HG03108 (cell line): ENCODE results near the gene ZSCAN29.

Experiments
- ATAC-seq: cut with Tn5 transposase; IDR thresholded peaks from one replicate; pipeline ENCODE4 v1.9.1; 2021; ENCODE audit warnings: moderate library complexity; ENCODE audit not compliant: unreplicated experiment

The ZSCAN29 gene

DNA sequence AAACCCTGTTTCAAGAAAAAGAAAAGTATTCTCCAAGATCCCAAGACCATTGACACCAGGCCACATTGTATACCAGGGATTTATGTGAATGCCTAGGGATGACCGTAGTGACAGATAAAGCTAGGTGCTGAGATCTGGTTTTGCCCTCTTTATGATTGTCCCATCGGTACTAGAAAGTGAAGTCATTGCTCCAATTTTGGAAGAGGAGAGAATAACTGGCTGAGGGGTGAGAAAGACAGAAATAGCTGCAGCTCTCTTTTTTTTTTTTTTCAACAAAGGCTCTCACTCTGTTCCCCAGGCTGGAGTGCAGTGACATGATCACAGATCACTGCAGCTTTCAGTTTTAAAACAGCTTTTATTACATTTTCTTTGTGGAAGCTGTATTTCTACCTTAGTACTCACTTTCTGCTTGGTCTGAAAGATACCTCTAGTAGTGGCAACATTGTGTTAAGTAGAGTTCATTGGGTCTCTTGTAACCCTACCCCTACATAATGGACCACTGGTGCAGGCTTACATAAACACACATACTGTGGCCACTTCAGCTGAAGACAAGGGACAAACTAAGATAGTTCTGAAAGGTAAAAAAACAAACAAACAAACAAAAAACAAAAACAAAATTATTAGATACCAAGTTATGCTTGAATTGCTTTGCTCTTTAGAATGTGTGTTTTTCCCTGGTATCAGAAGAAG is 18.0 kb downstream of the ZSCAN29 start:
- no peak for ATAC-seq

DNA sequence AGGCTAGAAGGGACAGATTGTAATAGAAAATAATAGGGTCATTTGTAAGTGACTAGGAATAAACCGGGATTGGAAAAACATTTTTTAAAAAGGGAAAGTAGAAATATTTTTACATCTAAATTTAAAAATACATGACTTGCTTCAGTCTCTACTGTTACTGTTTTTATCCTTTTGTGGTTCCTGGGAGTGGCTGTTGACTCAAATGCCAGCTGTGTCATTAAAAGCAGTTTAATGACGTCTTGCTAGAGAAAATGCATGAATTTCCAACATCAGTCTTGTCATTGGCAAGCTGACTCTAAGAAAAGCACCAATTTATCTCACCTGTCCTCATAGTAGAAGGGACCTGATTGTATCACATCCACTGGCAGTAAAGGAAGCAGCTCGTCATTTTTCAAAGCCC is 23.7 kb downstream of the ZSCAN29 start:
- ATAC-seq = no peak

DNA sequence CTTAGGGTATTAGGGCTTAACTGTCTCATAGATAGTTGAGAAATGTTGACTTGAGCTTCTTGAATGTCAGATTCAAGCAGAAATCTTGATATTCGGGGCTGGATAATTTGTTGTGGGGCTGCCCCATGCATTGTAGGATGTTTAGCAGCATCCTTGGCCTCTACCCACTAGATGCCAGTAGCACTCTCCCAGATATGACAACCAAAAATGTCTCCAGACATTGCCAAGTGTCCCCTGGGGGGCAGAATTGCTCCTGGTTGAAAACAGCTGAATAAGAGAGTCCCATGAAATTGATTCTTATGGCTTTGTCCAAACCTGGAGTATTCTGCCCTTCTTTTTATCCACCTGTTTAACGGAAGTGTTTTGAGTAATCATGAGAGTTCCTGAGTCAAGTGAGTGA is 24.5 kb downstream of the ZSCAN29 start:
- ATAC-seq = no peak

DNA sequence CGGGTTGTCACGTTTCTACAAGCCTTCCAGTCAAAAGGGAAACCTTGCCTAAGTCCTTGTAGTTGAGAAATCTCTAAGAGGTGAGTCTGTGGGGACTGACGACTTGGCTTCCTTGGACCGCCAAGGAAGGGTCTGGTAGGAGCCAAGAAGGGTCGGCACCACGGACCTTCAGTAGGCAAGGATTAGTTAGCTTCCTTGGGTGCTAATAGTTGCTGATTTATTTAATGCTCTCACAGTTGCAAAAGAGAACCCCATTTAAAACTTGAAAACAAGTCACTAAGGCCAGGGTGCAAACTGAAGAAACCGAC is 40.1 kb downstream of the ZSCAN29 start:
- ATAC-seq = peak; percentile 12

DNA sequence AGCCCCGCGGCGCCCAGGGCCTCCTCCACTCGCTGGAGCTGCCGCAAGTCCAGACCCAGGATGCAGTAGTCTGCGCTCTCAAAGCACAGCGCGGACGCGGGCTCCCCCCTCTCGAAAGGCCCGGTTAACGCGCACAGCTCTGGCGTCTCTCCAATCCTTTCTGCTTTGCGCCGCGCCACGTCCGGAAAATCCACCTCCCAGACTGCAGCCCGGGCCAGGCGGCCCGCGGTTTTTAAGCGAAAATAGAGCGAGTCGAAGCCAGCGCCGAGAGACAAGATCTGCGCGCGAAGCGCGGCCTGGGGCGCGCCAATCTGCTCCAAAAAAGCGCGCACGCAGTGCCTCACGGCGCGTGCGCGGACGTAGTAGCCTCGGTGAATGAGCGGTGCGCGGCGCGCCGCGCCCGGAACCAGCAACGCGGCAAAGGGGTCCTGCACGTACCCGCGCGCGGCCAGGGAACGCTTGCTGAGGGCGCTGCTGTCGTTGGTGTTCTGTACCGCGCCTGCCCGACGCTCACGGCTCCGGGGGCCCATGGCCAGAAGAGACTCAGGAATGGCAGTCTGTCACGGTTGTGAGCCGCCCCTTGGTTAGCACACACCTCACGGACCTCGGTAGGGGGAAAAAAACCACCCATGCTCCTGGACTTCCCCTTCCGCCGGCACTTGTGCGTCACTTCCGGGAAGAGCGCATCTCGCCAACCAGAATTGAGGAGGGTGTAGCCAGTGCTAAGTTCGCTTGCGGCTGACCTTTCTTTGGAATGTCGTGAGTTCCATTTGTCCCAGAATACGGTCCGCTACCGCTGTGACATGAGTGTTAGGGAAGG is 40.7 kb downstream of the ZSCAN29 start, which contains the start of gene LCMT2:
TSS of gene LCMT2 (minus strand) at position 614 of the 820 bp plus-strand sequence. CDS start at position 530, 84 bp downstream.
- peak; percentile 90 for ATAC-seq

DNA sequence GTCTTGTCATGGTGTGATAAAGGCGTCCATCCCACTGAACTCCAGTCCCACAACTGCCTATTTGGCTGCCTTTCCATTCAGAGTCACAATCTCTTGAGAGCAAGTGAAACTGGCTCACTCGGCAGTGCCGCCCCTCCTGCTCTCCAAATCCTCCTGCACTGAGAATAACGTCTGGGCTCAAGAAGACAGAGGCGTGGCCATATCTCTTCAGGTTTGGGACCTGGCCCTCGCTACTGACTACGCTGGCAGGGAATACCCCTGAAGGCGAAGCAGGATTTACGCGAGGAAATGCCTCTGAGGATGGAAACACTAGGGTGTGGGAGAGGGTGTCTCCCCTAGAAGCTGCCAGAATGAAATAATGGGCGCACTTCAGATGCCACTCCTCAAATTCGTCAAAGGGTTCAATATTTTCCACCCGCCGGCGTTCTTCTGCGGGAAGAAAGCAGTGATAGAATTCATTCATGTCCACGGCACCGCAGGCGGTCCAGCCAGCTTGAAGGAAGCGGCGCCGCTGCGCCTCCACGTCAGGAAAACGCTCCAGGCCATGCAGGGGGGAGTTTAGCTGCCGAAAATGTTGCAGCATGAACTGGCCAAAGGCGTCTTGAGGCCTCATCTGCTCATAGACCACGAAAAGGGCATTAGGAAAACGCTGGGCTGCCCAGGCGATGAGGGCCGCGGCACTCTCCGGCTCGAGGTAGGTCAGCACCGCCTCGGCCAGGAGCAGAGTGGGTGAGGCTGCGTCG is 41.5 kb downstream of the ZSCAN29 start:
- no peak for ATAC-seq

DNA sequence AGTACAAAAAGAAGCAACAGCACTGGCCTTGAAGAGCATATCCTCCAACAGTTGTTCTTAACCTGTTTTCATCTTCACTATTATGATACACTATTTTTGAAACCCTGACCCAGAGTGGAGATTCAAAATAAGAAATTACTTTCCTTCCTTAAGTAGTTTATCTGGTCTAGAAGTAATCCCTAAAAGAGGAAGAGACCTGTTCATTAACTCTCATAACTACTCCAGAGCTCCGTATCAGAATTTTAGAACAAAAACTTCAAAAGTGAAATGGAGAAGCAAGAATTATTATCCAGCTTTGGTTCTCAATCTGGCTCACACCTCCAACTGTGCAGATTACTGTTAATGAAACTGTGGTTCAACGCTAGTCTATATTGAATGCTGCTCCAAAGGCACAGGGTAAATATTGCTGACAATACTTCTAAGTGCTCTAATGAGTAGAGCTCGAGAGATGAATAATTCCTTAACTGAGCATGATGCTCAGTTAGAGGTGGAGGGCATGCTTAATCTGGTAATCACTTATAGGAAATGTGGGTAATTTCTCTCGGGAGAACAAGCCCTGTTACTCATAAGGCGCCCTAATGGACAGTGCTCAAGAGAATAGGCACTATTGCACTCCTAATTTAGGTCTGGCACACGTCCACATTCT is 45.7 kb downstream of the ZSCAN29 start:
- ATAC-seq = no peak

DNA sequence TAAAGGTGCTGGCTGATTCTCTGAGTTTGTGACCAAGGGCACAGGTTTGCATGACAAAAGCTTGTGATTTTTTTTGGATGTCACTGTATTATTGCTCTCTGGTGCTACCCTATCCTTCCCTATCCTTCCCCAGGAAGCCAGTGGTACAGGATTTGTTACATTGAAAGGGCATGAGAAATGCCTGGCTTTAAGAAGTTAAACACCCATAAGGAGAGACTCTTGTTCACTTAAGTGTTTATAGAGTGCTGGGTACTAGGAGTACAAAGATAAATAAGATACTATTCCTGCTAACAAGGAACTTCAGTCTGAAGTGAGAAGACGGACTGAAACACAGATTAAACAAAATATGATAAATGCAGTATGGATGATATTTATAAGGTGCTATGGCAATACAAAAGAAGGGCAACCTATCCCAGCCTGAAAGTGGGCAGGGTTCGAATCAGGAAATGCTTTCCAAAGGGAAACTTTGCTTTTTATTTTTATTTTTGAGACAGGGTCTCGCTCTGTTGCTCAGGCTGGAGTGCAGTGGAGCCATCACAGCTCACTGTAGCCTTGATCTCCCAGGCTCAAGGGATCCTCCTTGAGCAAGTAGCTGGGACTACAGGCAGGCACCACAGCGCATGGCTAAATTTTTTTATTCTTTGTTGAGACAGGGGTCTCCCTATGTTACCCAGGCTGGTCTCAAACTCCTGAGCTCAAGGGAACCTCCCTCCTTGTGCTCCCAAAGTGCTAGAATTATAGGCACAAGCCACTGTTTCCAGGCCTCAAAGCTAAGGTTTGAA is 51.7 kb downstream of the ZSCAN29 start:
- no peak for ATAC-seq

DNA sequence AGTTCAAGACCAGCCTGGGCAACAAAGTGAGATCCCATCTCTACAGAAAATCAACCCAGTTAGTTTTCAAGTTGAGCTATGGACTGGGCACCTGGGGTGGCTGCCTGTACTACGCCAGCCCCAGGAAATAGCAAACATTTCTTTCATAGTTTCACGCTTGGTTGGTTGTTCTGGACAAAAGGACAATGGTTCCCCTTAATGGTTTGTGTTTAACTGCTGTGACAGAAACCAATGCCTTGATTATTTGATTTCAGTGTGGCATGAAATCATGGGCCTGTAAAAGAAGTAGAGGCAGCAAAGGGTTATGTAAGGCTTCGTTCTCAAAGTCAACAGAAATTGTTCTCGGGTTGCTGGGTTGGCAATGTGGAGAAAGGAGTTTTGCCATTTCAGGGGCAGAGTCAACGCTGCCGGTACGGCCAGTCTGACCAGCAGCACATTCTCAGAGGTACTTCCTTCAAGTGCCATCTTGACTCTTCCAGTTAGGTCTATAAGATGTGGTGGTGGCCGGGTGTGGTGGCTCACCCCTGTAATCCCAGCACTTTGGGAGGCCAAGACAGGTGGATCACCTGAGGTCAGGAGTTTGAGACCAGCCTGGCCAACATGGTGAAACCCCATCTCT is 53.2 kb downstream of the ZSCAN29 start:
- no peak for ATAC-seq

DNA sequence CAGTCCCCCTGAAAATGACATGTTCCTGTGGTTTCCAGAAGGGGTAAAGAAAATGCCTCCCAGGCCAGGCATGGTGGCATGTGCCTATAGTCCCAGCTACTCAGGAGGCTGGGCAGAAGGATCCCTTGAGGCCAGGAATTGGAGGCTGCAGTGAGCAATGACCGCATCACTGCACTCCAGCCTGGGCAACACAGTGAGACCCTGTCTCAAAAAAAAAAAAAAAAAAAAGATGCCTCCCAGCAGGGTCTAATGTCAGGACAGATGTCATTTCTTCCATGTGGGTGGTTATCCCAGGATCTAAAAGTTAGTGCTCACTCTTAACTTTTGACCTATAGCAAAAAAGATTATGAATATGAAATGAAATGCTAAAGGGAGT is 53.9 kb downstream of the ZSCAN29 start:
- ATAC-seq = no peak

DNA sequence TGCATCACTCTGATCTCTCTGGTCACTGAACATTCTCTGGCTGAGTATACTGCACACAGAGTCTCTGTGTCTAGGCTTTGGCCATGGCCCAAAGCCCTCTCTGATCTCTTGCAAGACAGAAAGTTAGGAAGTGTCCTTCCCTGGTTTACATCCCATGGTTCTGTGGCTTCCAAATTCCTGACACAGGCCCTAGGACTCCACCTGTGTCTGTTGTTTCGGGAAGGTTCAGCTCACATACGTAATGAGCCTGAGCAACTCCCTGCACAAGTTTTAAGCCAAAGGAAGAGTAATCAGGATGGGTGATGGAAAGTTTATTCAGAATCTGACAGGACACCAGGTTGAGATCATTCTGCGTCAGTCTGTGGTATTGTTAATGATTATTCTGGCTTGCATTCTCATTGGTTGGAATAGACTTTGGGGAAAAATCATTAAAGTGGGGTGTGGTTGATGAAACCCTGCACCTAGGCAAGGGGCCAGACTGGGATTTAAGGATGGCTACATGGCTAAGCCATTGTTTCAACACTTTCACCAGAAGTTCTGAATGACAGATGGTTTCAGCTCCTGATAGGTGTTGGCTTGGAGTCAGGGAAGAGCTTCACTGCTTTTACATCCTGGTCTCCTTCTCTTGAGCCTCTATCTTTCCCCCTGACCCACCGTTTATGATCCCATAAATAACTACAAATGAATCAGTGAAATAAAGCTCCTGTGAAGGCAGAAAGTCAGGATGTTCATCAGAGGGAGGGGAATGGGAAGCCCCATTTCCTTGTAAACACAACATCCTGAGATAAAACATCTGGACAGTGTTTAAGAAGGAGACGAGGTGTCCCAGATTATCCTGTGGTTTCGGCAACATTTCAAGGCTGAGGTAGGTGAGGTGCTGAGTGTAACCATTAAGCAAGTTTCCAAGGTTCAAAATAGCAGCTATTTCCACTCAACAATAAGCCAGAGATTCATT is 54.5 kb downstream of the ZSCAN29 start:
- no peak for ATAC-seq

DNA sequence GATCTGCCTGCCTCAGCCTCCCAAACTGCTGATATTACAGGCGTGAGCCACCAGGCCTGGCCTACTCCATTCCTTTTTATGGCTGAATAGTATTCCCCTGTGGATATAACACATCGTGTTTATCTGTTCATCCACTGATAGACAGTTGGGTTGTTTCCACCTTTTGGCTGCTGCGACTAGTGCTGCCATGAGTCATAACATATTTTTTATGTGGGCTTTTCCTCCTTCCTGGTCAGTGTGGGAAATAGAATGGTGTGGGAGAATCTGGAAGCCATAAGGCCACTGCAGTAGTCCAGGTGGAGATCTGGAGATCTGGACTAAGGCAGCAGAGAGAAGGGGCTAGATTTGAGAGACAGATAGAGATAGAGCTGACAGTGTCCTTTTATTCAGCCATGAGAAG is 56.7 kb downstream of the ZSCAN29 start:
- no peak for ATAC-seq

DNA sequence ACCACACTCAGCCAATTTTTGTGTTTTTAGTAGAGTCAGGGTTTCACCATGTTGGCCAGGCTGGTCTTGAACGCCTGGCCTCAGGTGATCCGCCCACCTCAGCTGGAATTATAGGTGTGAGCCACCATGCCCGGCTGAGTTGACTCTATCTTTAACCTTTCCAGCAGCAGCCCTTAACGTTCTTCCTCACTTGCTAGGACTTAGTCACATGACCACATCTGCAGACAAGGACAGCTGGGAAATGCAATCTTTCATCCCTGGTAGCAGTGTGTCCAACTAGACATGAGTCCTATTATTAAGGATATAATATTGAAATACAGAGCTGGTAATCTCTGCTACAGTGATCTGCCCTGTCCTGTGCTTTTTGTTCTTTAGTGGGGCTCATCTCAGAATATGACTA is 58.5 kb downstream of the ZSCAN29 start:
- no peak for ATAC-seq
